Stimulated activated CD8-positive, alpha-beta memory T cell treated with anti-CD3 and anti-CD28 coated beads, Interleukin-4, amount 100 ng/mL, for 24 hours (primary cell): ENCODE results near the gene LRRC25.
"Not testable (repeated sequence)": the region's sequence is repeated elsewhere in the genome, so short reads cannot be mapped to it uniquely, and the experiment has no call there.

ENCODE experiments used
- DNase-seq: peaks from one replicate; pipeline ENCODE4 v3.0.0-alpha.2; 2020; ENCODE audit warnings: low read depth

The LRRC25 gene

GRCh38 chr19:18402455-18403248, 5.2 kb upstream of the LRRC25 start:
- DNase-seq = not testable (repeated sequence)

- DNase-seq = no peak
Measured at GRCh38 chr19:18401580-18402112, 4.2 kb upstream of the LRRC25 start.

- no peak for DNase-seq
Measured at GRCh38 chr19:18399008-18399407, 1.6 kb upstream of the LRRC25 start.

GRCh38 chr19:18396471-18397241, 766 bp downstream of the LRRC25 start:
- no peak for DNase-seq

GRCh38 chr19:18393836-18394235, 3.6 kb downstream of the LRRC25 start:
- no peak for DNase-seq

GRCh38 chr19:18392926-18393325, 4.5 kb downstream of the LRRC25 start:
- no peak for DNase-seq

DNA sequence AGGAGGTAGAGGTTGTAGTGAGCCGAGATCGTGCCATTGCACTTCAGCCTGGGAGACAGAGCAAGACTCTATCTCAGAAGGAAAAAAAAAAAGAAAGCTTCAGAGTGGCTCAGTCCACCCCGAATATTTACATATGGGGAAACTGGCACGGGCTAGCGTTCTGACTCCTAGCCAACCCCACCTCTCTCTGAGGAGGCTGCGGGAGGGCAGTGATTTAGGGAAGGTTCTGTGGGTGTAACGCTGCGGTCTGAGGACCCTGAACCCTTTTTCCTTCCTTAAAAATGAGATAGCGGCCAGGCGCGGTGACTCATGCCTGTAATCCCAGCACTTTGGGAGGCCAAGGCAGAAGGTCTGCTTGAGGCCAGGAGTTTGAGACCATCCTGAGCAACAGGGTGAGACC, 5.0 kb downstream of the LRRC25 start:
- DNase-seq = no peak

DNA sequence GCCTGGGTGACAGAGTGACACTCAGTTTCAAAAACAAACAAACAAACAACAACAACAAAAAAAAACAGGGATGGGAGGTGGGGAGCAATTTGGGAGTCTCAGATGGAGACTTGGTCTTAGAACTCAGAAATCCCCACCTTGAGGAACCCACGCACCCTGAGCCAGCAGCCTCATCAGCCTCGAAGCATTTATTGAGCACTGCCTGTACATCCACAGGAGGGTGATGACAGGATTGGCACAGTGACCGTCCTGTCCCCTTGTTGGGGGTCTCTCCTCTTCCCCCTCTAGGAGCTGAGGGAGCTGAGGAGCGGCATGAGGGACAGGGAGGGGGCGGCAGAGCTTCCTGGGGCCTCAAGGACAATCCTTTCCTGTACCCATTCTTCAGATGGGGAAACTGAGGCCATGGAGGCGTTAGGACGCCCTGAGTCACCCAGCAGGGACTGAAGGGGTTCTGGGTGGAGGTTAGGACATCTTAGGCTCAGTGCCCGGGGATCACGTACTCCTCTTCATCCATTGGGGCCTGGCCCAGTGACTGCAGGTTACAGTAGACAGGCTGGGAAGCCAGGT, 5.8 kb downstream of the LRRC25 start:
- no peak for DNase-seq

GRCh38 chr19:18390065-18390907, 7.1 kb downstream of the LRRC25 start:
- no peak for DNase-seq

GRCh38 chr19:18389726-18390064, 7.7 kb downstream of the LRRC25 start:
- no peak for DNase-seq

DNA sequence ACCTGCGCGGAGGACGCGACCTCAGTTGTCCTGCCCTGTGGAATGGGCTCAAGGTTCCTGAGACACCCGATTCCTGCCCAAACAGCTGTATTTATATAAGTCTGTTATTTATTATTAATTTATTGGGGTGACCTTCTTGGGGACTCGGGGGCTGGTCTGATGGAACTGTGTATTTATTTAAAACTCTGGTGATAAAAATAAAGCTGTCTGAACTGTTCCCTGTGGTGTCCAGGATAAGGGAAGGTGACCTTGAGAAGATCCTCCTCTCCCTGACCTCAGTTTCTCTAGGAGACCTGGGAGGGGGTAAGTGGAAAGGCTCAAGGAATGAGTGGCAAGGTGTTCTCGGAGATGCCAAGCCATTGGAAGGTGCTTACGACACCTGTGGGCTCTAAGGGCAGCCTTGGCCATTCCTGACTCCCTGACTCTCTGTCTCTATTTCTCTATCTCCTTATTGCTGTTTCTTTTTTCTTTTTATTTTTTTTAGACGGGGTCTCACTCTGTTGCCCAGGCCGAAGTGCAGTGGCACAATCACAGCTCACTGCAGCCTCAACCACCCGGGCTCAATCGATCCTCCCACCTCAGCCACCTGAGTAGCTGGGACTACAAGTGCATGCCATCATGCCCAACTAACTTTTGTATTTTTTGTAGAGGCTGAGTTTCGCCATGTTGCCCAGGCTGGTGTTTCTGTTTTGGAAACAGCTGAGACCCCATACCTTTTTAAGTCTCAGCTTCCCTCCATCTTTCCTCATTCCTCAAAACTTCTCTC, 8.3 kb downstream of the LRRC25 start:
- DNase-seq = no peak

GRCh38 chr19:18388100-18388959, 9.1 kb downstream of the LRRC25 start:
- peak; percentile 72 for DNase-seq

GRCh38 chr19:18386543-18387271, 10.7 kb downstream of the LRRC25 start:
- DNase-seq = no peak

DNA sequence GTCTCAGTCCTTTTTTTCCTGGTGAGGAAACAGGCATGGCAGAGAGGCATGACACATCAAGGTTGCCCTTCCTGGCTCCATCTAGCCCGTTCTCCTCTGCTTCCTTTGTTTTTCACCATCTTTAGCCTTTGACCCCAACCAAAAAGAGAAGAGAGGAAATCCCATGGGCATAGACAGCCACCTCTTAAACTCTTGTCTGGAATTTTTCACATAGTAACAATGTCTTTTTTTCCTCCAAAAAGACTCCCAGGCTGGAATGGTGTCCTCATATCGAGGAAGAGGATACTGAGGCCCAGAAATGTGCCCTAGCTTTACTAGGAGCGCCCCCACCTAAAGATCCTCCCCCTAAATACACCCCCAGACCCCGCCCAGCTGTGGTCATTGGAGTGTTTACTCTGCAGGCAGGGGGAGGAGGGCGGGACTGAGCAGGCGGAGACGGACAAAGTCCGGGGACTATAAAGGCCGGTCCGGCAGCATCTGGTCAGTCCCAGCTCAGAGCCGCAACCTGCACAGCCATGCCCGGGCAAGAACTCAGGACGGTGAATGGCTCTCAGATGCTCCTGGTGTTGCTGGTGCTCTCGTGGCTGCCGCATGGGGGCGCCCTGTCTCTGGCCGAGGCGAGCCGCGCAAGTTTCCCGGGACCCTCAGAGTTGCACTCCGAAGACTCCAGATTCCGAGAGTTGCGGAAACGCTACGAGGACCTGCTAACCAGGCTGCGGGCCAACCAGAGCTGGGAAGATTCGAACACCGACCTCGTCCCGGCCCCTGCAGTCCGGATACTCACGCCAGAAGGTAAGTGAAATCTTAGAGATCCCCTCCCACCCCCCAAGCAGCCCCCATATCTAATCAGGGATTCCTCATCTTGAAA, 11.5 kb downstream of the LRRC25 start, which contains the start of gene GDF15:
Gene GDF15 (plus strand): TSS at position 484 of the 868 bp plus-strand sequence. CDS start 32 bp downstream, at position 516.
- no peak for DNase-seq

GRCh38 chr19:18385359-18385674, 12.1 kb downstream of the LRRC25 start:
- DNase-seq = no peak

DNA sequence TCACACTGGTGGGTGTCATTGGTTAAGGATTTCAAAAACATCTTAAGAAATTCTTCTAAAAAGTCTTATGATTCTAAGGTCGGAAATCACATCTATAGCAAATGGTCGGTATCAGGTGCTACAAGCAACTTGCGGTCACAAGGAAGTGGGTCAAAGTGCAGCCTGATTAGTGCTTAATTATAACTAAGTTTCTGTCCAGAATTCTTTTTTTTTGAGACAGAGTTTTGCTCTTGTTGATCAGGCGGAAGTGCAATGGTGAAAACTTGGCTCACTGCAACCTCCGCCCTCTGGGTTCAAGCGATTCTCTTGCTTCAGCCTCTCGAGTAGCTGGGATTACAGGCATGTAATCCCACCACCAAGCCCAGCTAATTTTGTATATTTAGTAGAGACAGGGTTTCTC, 12.6 kb downstream of the LRRC25 start:
- DNase-seq = no peak

- DNase-seq = not testable (repeated sequence)
Measured at GRCh38 chr19:18383622-18384021, 13.8 kb downstream of the LRRC25 start.

DNA sequence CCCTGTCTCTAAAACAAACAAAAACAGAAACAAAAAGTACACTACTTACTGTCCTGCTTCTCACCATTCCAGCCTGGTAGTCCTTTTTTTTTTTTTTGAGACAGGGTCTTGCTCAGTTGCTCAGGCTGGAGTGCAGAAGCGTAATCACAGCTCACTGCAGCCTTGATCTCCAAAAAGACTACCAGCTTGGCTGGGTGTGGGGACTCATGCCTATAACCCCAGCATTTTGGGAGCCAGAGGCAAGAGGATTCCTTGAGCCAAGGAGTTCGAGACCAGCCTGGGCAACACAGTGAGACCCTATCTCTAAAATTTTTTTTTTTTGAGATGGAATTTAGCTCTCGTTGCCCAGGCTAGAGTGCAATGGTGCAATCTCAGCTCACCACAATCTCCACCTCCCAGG, 16.6 kb downstream of the LRRC25 start:
- no peak for DNase-seq
